ENCODE measurements around the gene SDF2.
A peak's percentile ranks its signal among the peaks of the same experiment; 100 is the strongest.

Gene SDF2

DNA sequence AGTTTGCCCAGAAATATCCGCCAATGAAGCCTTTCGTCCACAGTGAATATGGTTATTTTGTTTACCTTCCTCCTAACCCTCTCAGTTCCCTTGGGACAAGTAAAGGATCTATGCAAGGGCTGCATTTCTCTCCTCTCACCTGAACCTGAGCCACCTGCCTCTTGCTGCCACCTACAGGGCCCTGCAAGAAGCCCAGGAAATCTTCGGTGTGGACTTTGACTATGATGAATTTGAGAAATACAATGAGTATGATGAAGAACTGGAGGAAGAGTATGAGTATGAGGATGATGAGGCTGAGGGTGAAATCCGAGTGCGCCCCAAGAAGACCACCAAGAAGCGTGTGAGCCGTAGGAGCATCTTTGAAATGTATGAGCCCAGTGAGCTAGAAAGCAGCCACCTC, 14.3 kb upstream of the SDF2 start:
- no peaks in the 10 kb centered on the region for H3K27me3 ChIP-seq (replicated peaks; ENCODE audit: control insufficient read depth, insufficient read depth, low read length)
- TF ChIP-seq, protein P1, sequence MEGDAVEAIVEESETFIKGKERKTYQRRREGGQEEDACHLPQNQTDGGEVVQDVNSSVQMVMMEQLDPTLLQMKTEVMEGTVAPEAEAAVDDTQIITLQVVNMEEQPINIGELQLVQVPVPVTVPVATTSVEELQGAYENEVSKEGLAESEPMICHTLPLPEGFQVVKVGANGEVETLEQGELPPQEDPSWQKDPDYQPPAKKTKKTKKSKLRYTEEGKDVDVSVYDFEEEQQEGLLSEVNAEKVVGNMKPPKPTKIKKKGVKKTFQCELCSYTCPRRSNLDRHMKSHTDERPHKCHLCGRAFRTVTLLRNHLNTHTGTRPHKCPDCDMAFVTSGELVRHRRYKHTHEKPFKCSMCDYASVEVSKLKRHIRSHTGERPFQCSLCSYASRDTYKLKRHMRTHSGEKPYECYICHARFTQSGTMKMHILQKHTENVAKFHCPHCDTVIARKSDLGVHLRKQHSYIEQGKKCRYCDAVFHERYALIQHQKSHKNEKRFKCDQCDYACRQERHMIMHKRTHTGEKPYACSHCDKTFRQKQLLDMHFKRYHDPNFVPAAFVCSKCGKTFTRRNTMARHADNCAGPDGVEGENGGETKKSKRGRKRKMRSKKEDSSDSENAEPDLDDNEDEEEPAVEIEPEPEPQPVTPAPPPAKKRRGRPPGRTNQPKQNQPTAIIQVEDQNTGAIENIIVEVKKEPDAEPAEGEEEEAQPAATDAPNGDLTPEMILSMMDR (IDR thresholded peaks at IDR 0.05; ENCODE audit: insufficient read depth, low read length, poor library complexity, severe bottlenecking), result peak; percentile 42
- no peak overlapping the region for H3K4me3 ChIP-seq (replicated peaks; ENCODE audit: low read depth, low read length)
- DNase-seq (ENCODE audit: extremely low read depth, insufficient read length), result no peak
- peaks cover 47% of the 10 kb centered on the region for H3K36me3 ChIP-seq (ENCODE audit: control insufficient read depth, insufficient read depth, low read length)

DNA sequence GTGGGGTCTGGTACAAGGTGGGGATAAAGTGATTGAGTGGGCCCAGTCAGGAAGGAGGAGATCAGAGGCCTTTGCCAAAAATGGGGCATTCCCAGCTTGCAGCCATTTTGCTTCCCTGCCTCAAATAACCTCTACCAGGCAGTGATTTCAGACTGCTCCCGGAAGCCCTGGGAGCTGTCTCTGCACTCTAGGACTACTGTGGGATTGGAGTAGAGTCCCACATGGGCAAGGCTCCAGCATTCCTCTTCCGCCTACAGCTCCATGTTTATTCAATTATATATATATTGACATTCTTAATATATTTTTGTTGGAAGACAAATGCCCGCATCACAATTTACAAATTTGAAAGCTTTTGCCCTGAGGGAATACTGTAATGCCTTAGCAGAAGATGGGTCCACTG, 13.8 kb upstream of the SDF2 start:
- TF ChIP-seq, protein P1 (IDR thresholded peaks at IDR 0.05; ENCODE audit: insufficient read depth, low read length, poor library complexity, severe bottlenecking), result no peak
- Histone ChIP-seq H3K36me3 (ENCODE audit: control insufficient read depth, insufficient read depth, low read length) (peaks cover 49% of the 10 kb centered on the region), H3K4me3 (replicated peaks; ENCODE audit: low read depth, low read length) (no peak overlapping the region), H3K27me3 (replicated peaks; ENCODE audit: control insufficient read depth, insufficient read depth, low read length) (no peaks in the 10 kb centered on the region)
- DNase-seq (ENCODE audit: extremely low read depth, insufficient read length), result no peak

DNA sequence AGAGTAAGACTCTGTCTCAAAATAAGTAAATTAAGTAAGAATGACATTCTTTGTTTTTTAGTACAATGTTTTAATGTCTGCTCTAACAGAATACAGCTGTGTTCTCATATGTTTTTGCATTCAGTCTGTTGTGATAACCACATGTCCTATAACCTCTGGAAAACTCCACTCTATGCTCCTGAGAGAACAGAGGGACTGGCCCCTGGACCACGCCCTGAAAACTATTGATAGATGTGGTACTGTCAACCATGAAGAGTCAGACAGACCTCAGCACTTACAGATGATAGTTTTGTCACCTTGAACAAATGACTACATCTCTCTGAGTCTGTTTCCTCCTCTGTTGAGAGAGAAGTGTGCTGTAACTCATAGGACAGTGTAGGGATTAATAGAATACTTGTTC, 8.2 kb upstream of the SDF2 start:
- Histone ChIP-seq H3K36me3 (ENCODE audit: control insufficient read depth, insufficient read depth, low read length) (peaks cover 25% of the 10 kb centered on the region), H3K27me3 (replicated peaks; ENCODE audit: control insufficient read depth, insufficient read depth, low read length) (no peaks in the 10 kb centered on the region), H3K4me3 (replicated peaks; ENCODE audit: low read depth, low read length) (no peak overlapping the region)
- no peak for DNase-seq (ENCODE audit: extremely low read depth, insufficient read length)
- TF ChIP-seq, protein P1 (IDR thresholded peaks at IDR 0.05; ENCODE audit: insufficient read depth, low read length, poor library complexity, severe bottlenecking), result no peak

DNA sequence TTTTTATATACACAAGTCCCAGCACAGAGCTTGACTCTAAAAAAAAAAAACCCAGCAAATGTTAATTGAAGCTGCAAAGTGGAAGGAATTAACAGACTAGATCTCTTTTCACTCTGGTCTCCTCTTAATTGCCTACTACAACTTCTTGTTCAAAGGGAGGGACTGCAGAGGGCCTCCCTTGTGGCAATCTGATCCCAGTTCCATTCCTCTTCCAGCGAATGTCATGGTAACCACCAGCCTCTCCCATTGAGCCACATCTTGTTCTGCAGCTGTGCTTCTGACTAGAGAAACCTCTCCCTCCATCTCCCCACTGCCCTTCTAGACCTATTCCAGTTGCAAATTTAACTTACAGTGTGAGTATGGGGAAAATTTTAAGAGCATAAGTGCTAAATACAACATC, 6.2 kb upstream of the SDF2 start:
- TF ChIP-seq, protein P1 (IDR thresholded peaks at IDR 0.05; ENCODE audit: insufficient read depth, low read length, poor library complexity, severe bottlenecking), result no peak
- H3K4me3 ChIP-seq (replicated peaks; ENCODE audit: low read depth, low read length), result no peak overlapping the region
- DNase-seq (ENCODE audit: extremely low read depth, insufficient read length), result no peak
- peaks cover 12% of the 10 kb centered on the region for H3K36me3 ChIP-seq (ENCODE audit: control insufficient read depth, insufficient read depth, low read length)
- H3K27me3 ChIP-seq (replicated peaks; ENCODE audit: control insufficient read depth, insufficient read depth, low read length), result no peaks in the 10 kb centered on the region

DNA sequence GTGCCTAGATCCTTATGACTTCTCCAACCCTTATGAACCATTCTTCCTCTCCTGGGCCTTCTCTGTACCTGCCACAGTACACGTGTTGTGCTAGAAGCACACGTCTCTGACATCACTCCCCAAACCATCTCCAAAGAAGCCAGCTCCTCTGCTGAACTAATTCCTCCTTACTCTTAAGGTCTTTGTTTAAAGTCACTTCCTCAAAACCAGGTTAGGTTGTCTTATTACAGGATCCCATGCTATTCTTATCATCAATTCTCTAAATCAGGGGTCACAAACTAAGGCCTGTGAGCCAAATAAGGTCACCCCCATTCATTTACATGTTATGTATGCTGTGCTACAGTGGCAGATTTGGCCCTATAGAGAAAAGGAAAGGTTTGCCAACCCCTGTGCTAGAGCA, 4.3 kb upstream of the SDF2 start:
- Histone ChIP-seq H3K4me3 (replicated peaks; ENCODE audit: low read depth, low read length) (no peak overlapping the region), H3K27me3 (replicated peaks; ENCODE audit: control insufficient read depth, insufficient read depth, low read length) (no peaks in the 10 kb centered on the region), H3K36me3 (ENCODE audit: control insufficient read depth, insufficient read depth, low read length) (peaks cover 9% of the 10 kb centered on the region)
- no peak for DNase-seq (ENCODE audit: extremely low read depth, insufficient read length)
- TF ChIP-seq, protein P1 (IDR thresholded peaks at IDR 0.05; ENCODE audit: insufficient read depth, low read length, poor library complexity, severe bottlenecking), result no peak

DNA sequence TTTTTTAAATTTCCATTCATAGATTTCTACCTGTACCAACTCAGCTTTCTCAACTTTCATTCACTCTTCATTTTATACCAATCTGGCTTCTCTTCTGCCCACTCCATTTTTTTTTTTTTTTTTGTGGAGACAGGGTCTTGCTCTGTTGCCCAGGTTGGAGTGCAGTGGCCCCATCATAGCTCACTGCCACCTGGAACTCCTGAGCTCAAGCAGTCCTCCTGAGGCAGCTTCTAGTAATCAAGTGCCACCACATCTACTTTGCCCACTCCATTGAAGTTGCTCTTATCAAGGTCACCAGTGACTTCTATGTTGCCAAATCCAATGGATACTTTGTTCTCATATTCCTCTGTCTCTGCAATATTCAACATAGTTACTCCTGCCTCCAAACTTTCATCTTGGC, 2.0 kb upstream of the SDF2 start:
- Histone ChIP-seq H3K4me3 (replicated peaks; ENCODE audit: low read depth, low read length) (peak overlapping the region; percentile 97), H3K27me3 (replicated peaks; ENCODE audit: control insufficient read depth, insufficient read depth, low read length) (no peaks in the 10 kb centered on the region), H3K36me3 (ENCODE audit: control insufficient read depth, insufficient read depth, low read length) (peaks cover 8% of the 10 kb centered on the region)
- no peak for DNase-seq (ENCODE audit: extremely low read depth, insufficient read length)
- TF ChIP-seq, protein P1 (IDR thresholded peaks at IDR 0.05; ENCODE audit: insufficient read depth, low read length, poor library complexity, severe bottlenecking), result no peak
